Superior temporal gyrus (tissue), 1 donor: ENCODE data around the gene ACP7.
A peak's percentile ranks its signal among the peaks of the same experiment; 100 is the strongest.
"Not testable (repeated sequence)": the region's sequence is repeated elsewhere in the genome, so short reads cannot be mapped to it uniquely, and the experiment has no call there.

ENCODE experiments used
- DNase-seq: peaks from one replicate; pipeline ENCODE4 v3.0.0-alpha.2; 2016; ENCODE audit errors: extremely low spot score

The ACP7 gene, protein sequence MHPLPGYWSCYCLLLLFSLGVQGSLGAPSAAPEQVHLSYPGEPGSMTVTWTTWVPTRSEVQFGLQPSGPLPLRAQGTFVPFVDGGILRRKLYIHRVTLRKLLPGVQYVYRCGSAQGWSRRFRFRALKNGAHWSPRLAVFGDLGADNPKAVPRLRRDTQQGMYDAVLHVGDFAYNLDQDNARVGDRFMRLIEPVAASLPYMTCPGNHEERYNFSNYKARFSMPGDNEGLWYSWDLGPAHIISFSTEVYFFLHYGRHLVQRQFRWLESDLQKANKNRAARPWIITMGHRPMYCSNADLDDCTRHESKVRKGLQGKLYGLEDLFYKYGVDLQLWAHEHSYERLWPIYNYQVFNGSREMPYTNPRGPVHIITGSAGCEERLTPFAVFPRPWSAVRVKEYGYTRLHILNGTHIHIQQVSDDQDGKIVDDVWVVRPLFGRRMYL

DNA sequence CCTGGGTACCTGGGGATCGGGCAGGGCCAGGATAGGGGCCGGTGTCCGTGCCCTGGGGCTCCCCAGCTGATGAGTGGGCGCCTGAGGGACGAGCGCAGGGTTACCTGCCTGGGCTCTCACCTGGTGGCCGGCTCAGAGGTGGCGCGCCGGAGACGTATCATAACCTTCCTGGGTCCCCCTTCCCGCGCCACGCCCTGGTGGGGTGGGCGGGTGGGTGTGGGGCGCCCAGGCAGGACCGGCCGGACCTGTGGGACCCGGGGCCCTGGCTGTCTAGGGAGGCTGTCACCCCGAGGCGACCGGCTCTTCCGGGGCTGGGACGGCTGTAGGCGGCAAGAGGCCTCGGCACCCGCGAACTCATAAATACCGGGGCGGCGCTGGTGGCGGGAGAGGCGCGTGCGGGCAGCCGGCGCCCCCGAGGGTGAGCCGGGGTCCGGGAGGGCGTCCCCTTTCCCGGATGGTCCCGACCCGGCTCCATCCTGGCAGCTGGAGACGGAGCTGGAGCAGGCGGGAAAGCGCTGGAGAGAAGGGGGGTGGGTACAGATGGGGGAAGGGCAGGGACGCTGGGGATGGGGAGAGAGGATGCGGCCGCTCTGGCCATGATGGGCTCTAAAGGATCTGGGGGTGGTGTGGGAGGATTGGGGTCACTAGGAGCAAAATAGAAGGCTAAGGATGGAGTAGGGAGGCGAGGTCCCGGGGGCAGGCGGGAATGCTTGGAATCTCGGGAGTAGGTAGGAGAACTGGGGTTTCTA lies at the start of gene ACP7:
Gene ACP7 (plus strand): TSS at position 386 of the 749 bp plus-strand sequence. CDS start 902 bp downstream, outside the sequence.
- no peak for DNase-seq

DNA sequence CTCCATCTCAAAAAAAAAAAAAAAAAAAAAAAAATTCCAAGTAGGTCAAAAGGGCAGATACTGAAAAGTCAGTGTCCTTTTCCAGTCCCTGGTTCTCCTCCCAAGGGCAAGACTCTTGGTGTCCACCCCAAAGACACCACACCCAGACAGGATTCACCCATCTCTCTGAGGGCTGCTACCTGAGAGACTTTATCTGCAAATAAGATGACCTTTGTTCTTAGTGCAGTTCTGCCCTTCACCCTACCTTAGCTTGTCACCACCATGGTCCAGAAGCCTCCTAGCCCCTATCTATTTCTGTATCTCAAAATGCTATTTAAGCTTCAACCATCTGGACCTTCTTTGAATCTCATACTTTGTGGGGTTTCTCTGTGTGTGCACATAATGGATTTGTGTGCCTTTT lies 47.6 kb upstream of the ACP7 start:
- no peak for DNase-seq

DNA sequence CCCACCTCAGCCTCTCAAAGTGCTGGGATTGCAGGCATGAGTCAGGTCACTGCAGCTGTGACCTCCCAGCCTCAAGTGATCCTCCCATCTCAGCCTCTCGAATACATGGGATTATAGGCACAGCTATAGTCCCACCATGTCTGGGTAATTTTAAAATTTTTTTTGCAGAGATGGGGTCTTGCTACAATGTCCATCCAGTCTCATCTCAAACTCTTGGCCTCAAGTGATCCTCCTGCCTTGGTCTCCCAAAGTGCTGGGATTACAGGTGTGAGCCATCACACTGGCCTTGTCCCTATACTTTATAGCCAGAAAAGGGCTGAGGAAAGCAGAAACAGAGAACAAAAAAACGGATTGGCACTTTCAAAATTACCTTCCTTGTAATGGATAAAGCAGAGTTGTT lies 47.0 kb upstream of the ACP7 start:
- DNase-seq = no peak

DNA sequence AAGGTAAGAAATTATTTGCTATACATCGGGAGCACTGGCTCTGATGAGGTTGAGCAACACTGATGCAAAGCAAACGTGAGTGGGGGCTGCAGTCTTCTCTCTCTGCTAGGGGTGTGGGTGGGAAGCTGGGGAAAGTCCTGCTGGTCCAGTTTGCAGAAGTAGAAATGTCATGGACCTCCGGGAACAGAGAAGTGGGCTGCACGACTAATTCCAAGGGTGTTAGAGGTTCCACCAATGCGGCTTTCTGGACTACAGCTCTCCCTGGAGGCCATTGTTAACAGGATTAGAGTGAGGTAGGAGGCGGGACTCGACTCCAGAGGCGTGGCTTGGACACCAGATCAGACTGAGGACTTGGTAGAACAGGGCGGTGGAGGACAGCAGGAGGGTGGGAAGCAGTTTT lies 46.1 kb upstream of the ACP7 start:
- DNase-seq = peak; percentile 58

DNA sequence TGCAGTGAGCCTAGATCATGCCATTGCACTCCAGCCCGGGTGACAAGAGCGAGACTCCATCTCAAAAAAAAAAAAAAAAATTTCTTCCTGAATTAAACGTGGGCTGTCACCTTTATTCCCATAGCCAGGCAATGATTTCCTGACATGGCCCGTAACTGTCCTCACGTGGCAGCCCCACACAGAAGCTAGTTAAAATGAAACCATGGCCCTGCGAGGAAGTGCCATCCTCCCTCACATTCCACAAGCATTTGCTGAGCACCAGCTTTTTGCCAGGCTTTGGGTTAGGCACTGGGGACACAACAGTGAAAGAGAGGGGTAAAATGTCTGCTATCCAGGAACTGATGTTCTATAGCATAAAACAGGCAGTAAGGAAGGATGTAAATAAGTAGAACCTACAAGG lies 38.7 kb upstream of the ACP7 start:
- no peak for DNase-seq

DNA sequence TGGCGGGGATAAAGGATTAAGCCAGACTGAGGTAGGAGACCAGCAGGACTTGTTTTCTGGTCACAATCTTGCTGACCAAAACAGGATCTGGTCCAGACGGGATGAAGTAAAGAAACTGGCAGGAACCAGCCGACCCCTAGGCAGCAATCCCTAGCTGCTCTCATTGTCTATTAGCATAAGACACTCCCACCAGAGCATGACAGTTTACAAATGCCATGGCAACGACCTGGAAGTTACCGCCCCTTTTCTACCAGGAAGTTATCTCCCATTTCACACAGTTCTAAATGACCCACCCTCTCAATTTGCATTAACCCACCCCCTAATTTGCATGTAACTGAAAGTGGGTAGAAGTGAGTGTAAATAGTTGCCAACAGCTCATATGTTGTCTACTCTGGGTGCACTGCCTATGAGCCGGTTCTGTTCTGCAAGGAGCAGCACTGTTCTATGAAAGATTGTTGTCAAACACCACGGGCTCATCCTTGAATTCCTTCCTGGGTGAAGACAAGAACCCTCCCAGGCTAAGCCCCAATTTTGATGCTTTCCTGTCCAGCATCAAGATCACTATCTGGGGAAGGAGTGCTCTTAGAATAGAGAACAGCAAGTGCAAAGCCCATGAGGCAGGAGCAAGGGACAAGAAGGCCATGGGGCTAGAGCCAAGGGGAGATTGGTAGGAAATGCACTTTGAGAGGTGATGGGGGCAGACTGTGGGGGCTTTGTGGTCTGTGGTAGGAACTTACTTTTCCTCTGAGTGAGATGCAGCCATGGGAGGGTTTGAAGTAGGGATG lies 37.9 kb upstream of the ACP7 start:
- DNase-seq = no peak

DNA sequence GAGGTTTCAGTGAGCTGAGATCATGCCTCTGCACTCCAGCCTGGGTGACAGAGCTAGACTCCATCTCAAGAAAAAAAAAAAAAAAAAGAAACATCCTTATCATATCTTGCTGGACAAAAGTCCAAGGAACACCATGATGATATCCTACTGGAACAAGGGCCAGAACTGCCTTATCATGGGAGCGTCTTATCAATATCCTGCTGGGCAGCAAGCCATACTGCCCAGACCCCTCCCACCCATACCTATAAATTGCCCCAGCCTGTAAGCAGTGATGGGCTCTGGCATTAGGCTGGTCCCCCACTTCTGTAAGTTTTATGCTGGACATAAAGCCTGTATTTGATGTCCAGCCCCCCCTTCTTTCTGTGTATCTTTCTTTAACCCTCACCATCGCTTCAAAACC lies 37.1 kb upstream of the ACP7 start:
- no peak for DNase-seq

DNA sequence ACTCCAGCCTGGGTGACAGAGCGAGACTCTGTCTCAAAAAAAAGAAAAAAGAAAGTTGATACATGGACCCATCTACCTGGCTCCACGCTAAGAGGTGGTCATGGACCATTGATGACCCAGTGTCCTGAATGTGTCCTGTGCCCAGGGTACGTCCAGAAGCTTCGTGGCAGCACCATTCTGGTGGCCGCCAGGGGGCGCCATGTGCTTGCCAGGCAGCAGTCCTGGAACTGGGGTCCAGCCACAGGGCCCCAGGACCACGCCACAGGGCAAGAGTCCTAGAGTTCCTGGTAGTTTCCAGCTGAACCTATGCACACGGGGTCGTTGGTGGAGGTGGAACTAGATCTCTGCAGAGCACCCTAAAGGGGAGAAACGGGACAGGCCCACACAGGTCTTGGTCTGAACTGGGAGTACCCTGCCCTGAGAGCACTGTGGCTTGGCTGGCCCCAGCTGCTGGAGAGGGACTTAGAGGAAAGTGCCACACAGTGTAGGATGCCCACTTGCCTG lies 31.9 kb upstream of the ACP7 start:
- peak; percentile 84 for DNase-seq

DNA sequence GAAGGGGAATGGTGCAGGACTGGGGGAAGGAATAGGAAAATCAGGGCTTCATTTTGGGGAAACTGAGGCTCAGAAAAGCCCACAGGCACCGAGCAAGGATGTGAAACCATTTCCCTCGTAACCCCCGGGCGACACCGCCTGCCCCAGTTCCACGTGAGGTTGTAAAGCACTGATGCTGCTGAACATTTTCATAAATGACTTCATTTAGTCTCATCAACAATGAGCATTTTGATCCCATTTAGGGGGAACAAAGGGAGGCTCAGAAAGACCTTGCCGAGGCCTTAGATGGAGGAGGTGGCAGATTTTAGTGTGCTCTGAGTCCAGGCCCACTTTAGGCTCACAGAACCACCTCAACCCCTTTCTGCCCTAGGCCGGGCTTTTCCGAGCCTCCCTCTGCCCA lies 31.3 kb upstream of the ACP7 start:
- DNase-seq = peak; percentile 84

DNA sequence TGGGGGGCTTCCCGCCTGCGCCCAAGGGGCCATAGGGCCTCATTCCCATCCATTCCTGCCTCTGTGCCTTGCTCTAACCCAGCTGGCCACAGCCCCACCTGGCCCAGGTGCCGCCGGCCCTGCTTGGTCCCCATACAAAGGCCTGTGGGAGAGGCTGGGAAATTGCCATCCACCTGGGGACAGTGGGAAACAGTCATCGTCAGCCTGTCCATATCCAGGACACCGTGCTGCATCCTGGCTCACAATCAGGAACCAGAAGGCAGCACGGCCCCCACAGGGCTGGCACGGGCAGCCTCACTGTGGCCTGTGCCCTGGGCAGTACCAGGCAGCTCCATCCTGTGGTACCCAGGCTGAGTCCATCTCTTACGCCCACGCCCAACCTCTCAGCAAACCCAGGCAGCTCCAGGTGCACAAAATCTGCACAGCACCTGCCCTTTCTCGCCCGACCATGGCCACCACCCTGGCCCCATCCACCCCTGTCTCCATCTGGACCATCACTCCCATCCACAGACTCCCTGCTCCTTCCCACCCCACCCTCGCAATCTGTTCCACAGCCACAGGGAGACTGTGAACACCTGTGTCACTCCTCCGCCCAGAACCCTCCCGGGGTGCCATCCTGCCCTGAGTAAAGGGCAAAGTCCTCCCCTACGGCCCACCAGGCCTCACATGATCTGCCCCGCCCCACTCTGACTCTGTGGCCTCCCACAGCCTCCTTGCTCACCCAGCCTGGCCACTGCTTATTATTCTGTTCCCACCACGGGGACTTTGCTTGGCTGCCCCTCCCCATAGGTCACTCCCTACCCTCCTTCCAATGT lies 30.7 kb upstream of the ACP7 start:
- DNase-seq = peak; percentile 28

DNA sequence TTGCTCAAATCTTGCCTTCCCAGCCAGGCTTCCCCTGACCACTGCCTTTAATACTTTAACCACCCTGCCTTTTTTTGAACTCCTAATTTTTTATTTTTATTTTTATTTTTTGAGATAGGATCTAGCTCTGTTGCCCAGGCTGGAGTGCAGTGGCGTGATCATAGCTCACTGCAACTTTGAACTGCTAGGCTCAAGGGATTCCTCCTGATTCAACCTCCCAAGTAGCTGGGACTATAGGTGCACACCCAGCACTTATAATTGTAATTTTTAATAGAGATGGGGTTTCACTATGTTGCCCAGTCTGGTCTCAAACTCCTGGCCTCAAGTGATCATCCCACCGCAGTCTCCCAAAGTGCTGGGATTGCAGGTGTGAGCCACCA lies 30.1 kb upstream of the ACP7 start:
- DNase-seq = no peak

DNA sequence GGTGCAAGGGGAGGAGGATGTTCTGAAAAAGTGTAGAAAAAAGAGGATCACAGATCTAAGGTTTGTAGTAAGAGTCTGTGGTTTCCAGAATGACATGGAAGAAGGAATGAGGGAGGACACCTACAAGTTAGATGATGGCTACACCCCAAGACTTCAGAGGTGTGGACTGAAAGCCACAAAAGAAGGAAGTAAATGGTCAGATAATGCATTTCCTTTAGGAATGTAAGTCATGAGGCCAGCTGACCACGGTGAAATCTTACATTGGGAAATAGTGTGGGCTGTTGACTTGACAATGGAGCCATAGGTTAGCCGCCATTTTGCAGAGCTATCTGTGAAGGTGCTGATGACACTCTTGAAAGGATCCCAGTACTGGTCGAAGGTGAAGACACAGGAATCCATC lies 26.6 kb upstream of the ACP7 start:
- DNase-seq = no peak

DNA sequence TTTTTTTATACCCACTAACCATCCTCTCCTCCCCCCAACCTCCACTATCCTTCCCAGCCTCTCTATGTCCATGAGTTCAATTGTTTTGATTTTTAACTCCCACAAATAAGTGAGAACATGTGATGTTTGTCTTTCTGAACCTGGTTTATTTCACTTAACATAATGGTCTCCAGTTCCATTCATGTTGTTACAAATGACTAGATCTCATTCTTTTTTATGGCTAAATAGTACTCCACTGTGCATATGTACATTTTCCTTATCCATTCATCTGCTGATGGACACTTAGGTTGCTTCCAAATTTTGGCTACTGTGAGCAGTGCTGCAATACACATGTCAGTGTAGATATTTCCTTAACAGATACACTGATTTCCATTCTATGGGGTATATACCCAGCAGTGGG lies 24.9 kb upstream of the ACP7 start:
- no peak for DNase-seq

DNA sequence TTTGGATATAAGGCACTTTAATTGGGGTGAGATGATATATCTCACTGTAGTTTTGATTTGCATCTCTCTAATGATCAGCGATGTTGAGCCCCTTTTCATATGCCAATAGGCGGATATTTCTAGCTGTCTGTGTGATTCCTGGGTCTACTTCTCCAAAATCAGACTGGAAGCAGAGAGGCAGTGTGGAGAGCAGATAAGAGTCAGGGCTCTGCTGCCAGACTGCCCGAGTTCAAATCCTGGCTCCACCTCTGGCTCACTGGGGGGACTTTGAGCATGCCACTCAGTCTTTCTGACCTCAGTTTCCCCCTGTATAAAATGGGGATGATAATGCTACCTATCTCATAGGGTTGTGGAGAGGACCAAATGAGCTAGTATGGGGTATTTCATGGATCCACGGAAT lies 24.0 kb upstream of the ACP7 start:
- DNase-seq = no peak

DNA sequence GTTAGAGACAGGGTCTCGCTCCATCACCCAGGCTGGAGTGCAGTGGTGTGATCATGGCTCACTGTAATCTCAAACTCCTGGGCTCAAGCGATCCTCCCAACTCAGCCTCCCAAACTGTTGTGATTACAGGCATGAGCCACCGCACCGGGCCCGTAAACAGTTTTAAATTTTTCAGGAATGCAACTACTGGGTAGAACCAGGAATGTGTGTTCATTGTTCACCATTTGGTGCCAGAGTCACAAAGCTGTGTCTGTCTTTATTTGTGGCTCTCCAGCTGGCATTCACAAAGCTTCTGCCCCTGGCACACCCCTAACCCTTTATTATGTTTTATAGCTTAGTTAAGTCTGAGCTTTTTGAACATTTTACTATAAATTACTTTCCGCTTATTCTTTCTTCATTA lies 19.8 kb upstream of the ACP7 start:
- DNase-seq = no peak

DNA sequence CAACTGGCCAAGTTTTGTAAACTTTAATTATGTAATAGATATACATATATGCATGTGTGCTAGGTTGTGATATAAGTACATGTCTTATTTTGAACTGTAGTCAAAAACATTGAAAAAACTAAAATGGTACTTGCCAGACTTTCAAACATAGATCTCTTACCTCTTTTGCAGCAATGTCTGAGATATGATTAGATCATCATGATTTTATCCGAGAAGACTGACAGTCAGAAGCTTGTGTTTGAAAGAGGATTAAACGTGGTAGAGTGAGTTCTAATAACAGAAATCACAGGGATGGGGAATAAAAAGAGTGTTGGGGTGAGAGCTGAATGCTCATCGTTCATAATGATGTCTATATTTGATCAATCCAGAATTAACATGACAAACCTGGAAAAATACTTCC lies 18.2 kb upstream of the ACP7 start:
- DNase-seq = no peak

DNA sequence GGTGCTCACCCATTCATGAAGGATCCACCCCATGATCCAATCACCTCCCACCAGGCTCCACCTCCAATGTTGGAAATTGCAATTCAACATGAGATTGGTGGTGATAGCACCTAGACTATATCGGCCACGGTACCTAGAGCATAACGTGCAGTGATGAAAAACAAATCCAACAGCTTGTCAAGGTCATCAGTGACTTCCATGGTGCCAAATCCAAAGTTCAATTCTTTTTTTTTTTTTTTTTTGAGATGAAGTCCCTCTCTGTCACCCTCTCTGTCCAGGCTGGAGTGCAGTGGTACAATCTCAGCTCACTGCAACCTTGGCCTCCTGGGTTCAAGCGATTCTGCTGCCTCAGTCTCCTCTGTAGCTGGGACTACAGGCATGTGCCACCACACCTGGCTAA lies 17.1 kb upstream of the ACP7 start:
- DNase-seq = no peak

DNA sequence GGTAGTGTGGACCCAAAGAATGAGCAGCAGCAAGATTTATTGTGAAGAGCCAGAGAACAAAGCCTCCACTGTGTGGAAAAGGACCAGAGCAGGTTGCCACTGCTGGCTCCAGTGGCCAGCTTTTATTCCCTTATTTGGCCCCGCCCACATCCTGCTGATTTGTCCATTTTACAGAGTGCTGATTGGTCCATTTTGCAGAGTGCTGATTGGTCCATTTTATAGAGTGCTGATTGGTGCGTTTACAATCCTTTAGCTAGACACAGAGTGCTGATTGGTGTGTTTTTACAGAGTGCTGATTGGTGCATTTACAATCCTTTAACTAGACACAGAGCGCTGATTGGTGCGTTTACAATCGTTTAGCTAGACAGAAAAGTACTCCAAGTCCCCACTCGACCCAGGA lies 15.9 kb upstream of the ACP7 start:
- DNase-seq = not testable (repeated sequence)

DNA sequence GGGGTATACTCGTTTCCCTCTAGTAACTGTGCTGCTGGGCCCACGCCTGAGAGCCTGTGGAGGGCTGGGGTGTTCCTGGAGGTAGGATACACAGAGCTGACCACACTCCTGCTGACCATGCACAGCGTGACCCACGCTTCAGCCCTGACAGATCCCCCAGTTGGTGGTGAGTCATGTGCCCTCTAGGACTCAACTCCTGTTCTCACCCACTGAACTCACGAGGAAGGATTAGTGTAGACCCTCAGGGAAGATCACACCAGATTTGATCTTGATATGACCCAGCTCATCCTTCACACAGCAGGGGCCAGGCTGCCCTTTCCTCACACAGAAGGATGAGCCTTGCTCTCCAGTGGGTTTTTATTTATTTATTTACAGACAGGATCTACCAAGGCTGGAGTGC lies 13.3 kb upstream of the ACP7 start:
- DNase-seq = no peak

DNA sequence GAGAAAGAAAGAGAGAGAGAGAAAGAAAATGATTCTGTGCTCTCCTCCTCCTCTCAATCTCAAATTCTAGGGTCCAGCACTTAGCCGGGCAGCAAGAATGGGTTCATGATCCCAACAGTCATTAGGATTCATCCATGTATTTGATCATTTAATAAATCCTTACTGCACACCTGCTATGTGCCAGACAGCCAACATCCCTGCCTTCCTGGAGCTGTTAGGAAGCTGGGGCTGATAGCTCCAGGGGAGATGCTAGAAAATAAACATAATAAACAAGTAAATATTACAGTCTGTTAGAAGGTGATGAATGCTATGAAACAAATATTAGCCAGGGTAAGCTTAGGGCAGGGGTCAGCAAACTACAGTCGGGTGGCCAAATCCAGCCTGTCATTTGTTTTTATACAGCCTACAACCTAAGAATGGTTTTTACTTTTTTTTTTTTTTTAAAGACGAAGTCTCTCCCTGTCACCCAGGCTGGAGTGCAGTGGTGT lies 9.9 kb upstream of the ACP7 start:
- DNase-seq = no peak

DNA sequence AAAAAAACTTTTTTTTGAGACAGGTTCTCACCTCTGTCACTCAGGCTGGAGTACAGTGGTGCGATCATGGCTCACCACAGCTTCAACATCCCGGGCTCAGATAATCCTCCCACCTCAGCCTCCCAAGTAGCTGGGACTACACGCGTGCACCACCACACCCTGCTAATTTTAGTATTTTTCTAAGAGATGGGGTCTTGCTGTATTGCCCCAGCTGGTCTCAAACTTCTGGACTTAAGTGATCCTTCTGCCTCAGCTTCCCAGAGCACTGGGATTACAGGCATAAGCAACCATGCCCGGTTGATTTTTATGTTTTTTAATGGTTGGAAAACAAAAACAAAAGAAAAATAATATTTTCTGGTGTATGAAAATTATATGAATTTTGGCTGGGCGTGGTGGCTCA lies 9.2 kb upstream of the ACP7 start:
- no peak for DNase-seq
